NB4 (cell line): ENCODE measurements around the gene STX1A.

Source experiments
- DNase-seq: peaks from one replicate; pipeline ENCODE4 v3.0.0; 2010; ENCODE audit warnings: low read depth
- H3K4me3 ChIP-seq: one replicate; pipeline ENCODE4 v1.5.1; 2011; ENCODE audit warnings: mild to moderate bottlenecking, low read depth, low read length, moderate library complexity
- MYC ChIP-seq: IDR thresholded peaks from 2 replicates; pipeline ENCODE4 v1.6.1; 2011; ENCODE audit warnings: low read depth, low read length
- POLR2A ChIP-seq: IDR thresholded peaks from 2 replicates; pipeline ENCODE4 v1.6.1; 2011; ENCODE audit warnings: mild to moderate bottlenecking; ENCODE audit not compliant: insufficient read length; ENCODE audit errors: extremely low read depth
- TF ChIP-seq, protein P1 (sequence below): IDR thresholded peaks from 2 replicates; pipeline ENCODE4 v1.6.1; 2011; ENCODE audit warnings: low read depth, low read length
- TF ChIP-seq, protein P2 (sequence below): IDR thresholded peaks from one replicate; pipeline ENCODE4 v1.5.1; 2012; ENCODE audit warnings: low read depth, low read length

Gene STX1A

DNA sequence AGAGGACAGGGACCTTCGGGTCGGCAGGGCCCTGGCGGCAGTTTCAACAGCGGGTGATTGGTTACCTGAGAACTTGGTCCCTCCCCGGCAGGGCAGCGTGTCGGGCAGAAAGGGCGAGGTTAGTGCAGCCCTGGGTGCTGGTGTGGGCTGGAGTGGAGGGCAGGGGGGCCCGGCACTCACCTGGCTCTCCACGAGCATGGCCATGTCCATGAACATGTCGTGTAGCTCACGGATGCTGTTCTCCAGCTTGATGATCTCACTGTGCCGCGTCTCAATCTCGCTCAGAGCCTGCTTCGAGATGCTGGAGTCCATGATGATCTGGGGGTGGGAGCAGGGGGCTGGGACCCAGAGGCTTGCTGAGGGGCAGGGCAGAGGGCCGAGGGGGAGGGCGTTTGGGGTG lies 16.8 kb downstream of the STX1A start:
- TF ChIP-seq POLR2A (no peak), MYC (no peak)
- TF ChIP-seq, protein P1, sequence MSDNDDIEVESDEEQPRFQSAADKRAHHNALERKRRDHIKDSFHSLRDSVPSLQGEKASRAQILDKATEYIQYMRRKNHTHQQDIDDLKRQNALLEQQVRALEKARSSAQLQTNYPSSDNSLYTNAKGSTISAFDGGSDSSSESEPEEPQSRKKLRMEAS = no peak
- TF ChIP-seq, protein P2, sequence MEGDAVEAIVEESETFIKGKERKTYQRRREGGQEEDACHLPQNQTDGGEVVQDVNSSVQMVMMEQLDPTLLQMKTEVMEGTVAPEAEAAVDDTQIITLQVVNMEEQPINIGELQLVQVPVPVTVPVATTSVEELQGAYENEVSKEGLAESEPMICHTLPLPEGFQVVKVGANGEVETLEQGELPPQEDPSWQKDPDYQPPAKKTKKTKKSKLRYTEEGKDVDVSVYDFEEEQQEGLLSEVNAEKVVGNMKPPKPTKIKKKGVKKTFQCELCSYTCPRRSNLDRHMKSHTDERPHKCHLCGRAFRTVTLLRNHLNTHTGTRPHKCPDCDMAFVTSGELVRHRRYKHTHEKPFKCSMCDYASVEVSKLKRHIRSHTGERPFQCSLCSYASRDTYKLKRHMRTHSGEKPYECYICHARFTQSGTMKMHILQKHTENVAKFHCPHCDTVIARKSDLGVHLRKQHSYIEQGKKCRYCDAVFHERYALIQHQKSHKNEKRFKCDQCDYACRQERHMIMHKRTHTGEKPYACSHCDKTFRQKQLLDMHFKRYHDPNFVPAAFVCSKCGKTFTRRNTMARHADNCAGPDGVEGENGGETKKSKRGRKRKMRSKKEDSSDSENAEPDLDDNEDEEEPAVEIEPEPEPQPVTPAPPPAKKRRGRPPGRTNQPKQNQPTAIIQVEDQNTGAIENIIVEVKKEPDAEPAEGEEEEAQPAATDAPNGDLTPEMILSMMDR = no peak
- H3K4me3 ChIP-seq = no peak overlapping the region
- DNase-seq = no peak

DNA sequence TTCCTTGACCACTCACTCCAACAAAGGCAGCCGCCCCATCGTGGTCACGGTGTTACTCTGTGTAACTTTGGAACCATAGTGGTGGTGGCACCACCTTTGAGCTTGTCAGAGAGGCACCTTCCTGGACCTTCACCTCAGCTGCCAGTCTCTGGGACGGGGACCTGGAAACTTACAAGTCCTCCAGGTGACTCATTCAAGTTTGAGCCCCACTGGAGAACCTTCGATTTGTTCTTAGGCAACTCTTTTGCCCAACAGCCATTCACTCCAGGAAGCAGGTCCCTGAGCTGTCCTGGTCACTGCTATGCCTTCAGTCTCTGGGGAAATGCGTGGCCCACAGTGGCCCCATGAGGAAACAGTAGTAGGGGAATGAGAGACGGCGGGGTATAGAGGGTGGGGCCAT lies 17.2 kb downstream of the STX1A start:
- peak; percentile 54 for DNase-seq
- H3K4me3 ChIP-seq = no peak overlapping the region
- TF ChIP-seq MYC = no peak
- no peak for TF ChIP-seq POLR2A
- TF ChIP-seq, protein P1 = no peak
- TF ChIP-seq, protein P2 = no peak

DNA sequence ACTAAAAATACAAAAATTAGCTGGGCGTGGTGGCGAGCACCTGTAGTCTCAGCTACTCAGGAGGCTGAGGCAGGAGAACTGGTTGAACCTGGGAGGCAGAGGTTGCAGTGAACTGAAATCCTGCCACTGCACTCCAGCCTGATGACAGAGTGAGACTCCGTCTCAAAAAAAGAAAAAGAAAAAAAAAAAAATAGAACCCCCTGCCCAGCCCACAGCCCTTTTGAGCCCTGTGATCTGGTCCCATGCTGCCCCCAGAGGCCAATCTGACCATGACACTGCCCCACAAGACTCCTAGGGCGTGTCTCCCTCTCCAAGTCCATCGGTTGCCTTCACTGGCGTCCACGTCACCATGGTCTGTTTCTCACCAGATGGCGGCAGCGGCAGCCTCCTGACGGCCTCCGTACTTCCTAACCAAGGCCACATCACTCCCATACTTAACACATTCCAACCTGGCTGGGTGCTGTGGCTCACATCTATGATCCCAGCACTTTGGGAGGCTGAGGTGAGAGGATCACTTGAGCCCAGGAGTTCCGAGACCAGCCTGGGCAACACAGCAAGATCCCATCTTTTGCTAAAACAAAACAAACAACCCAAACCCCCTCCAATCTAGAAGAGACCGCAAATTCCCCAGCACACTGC lies 18.0 kb downstream of the STX1A start:
- peak; percentile 65 for DNase-seq
- H3K4me3 ChIP-seq = no peak overlapping the region
- TF ChIP-seq, protein P2 = peak; percentile 76
- TF ChIP-seq, protein P1 = no peak

DNA sequence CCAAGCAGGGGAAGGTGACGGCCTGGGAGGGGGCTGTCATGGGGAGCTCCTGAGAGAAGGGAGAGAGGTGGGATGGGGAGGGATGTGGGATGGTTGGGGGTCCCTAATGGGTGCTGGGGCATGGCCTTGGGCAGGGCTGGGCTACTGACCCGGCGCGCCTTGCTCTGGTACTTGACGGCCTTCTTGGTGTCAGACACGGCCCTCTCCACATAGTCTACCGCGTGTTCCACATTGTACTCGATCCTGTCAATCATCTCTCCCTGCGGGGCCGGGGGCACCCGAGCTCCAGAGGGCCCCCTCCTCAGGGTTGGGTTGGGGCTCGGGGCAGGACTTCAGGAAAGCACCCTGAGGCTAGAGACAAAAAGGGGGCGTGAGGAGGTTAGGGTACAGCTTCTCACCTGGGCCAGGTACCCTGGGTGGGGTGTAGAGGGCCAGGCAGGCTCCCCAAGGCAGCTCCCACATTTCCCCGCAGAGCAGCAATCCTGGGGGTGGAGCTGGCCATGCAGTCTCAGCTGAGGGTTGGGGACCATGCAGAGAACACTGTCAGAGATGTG lies 18.8 kb downstream of the STX1A start:
- no peak overlapping the region for H3K4me3 ChIP-seq
- TF ChIP-seq, protein P1 = no peak
- TF ChIP-seq MYC (no peak), POLR2A (no peak)
- TF ChIP-seq, protein P2 = no peak
- no peak for DNase-seq

DNA sequence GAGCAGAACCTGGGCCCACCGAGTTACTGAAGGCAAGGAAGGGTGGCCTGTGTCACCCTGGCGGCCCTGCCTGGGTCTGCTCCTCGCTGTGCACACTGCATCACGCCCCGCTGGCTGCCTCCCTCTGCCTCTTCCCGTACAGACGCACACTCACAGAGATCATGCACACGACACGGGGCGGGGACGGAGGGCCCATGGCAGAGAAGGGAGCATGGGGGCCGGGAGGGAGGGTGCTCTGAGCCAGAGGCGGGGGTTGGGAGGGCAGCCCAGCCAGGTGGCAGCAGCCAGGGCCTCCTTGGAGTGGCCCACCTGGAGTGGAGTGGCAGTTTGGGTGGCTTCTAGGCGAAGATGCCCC lies 19.4 kb downstream of the STX1A start:
- DNase-seq = no peak
- TF ChIP-seq MYC = no peak
- TF ChIP-seq, protein P2 = no peak
- TF ChIP-seq, protein P1 = no peak
- TF ChIP-seq POLR2A = no peak
- H3K4me3 ChIP-seq = no peak overlapping the region
